IMR-90 (cell line): Measurements from ENCODE around the gene LETM1. TPM values are rescaled to one million over a fixed set of nuclear protein-coding genes. Genes with fewer than 3 reads are reported as not detected.

Source experiments
- ATAC-seq: fragments of 200-7000 bp; cut with Tn5 transposase; 2 replicates; pipeline ENCODE4 v1.9.1; 2020; ENCODE audit warnings: low read depth, mild to moderate bottlenecking, moderate library complexity
- BruUV-seq: library from RNA; stranded (reverse); fragments of 400-500 nt; replicated peaks from 2 replicates; lab custom pipeline; 2021; lab: Mats Ljungman, UMichigan
- CTCF ChIA-PET: fragments of 300-600 bp; formaldehyde crosslinking; extraction: SDS; loops from one replicate; lab custom pipeline; 2021; ENCODE audit warnings: antibody characterized with exemption; lab: Yijun Ruan, JAX
- POLR2A ChIA-PET: fragments of 300-600 bp; sonication (Branson Sonifier 250); formaldehyde crosslinking; loops from one replicate; lab custom pipeline; 2022; ENCODE audit warnings: antibody characterized with exemption; ENCODE audit not compliant: unreplicated experiment; lab: Charles Lee
- DNase-seq: peaks from one replicate; pipeline ENCODE4 v3.0.0; 2013
- H2AFZ ChIP-seq: replicated peaks from 2 replicates; pipeline ENCODE3; 2013; ENCODE audit warnings: low read length, mild to moderate bottlenecking; ENCODE audit not compliant: poor library complexity
- H2AK5ac ChIP-seq: 2 replicates; pipeline ENCODE4 v1.6.1; 2013; ENCODE audit warnings: low read depth, low read length, inconsistent platforms
- H2AK9ac ChIP-seq: replicated peaks from 2 replicates; pipeline ENCODE3; 2013; ENCODE audit warnings: mild to moderate bottlenecking, low read depth, low read length, moderate library complexity; ENCODE audit not compliant: poor library complexity
- H2BK120ac ChIP-seq: 2 replicates; pipeline ENCODE4 v1.6.1; 2013; ENCODE audit warnings: low read depth, low read length, inconsistent platforms
- H2BK15ac ChIP-seq: 3 replicates; pipeline ENCODE4 v1.6.1; 2013; ENCODE audit warnings: low read depth, low read length, inconsistent platforms
- H2BK20ac ChIP-seq: 2 replicates; pipeline ENCODE4 v1.6.1; 2013; ENCODE audit warnings: low read depth, mild to moderate bottlenecking, inconsistent platforms, low read length, moderate library complexity
- H2BK5ac ChIP-seq: 2 replicates; pipeline ENCODE4 v1.6.1; 2013; ENCODE audit warnings: mild to moderate bottlenecking, low read depth, low read length, inconsistent platforms; ENCODE audit not compliant: poor library complexity, severe bottlenecking
- H3K14ac ChIP-seq: replicated peaks from 2 replicates; pipeline ENCODE4 v1.6.1; 2013; ENCODE audit warnings: low read depth, low read length, inconsistent platforms
- H3K18ac ChIP-seq: 2 replicates; pipeline ENCODE4 v1.6.1; 2013; ENCODE audit warnings: low read depth, low read length, control low read depth
- H3K23ac ChIP-seq: 2 replicates; pipeline ENCODE4 v1.6.1; 2013; ENCODE audit warnings: low read depth, low read length, inconsistent platforms
- H3K27ac ChIP-seq: 2 replicates; pipeline ENCODE4 v1.5.1; 2013; ENCODE audit warnings: mild to moderate bottlenecking, control low read depth, low read length; ENCODE audit not compliant: insufficient read depth
- H3K27me3 ChIP-seq: 2 replicates; pipeline ENCODE4 v1.6.1; 2013; ENCODE audit warnings: low read length; ENCODE audit not compliant: control insufficient read depth, insufficient read depth
- H3K36me3 ChIP-seq: 2 replicates; pipeline ENCODE4 v1.6.1; 2013; ENCODE audit warnings: low read length, mixed read lengths; ENCODE audit not compliant: control insufficient read depth, insufficient read depth
- H3K4ac ChIP-seq: 2 replicates; pipeline ENCODE4 v1.6.1; 2013; ENCODE audit warnings: low read depth, low read length, inconsistent platforms
- H3K4me1 ChIP-seq: 2 replicates; pipeline ENCODE4 v1.6.1; 2013; ENCODE audit warnings: low read length, mixed read lengths; ENCODE audit not compliant: control insufficient read depth, insufficient read depth
- H3K4me2 ChIP-seq: 2 replicates; pipeline ENCODE4 v1.6.1; 2013; ENCODE audit warnings: low read depth, mild to moderate bottlenecking, control low read depth, low read length, moderate library complexity
- H3K4me3 ChIP-seq: 2 replicates; pipeline ENCODE4 v1.5.1; 2013; ENCODE audit warnings: low read depth, mild to moderate bottlenecking, control low read depth, low read length, moderate library complexity; ENCODE audit not compliant: insufficient read depth
- H3K56ac ChIP-seq: 2 replicates; pipeline ENCODE4 v1.6.1; 2013; ENCODE audit warnings: low read length, inconsistent platforms; ENCODE audit not compliant: insufficient read depth; ENCODE audit errors: extremely low read depth
- H3K79me1 ChIP-seq, 2 experiments: 2 replicates each; pipeline ENCODE4 v1.6.1; 2013; ENCODE audit warnings: low read length in 2 of 2, inconsistent platforms in 1 of 2, low read depth in 1 of 2
- H3K9ac ChIP-seq: 2 replicates; pipeline ENCODE4 v1.6.1; 2013; ENCODE audit warnings: low read depth, low read length, control low read depth
- H3K9me1 ChIP-seq: 2 replicates; pipeline ENCODE4 v1.6.1; 2013; ENCODE audit warnings: low read length, inconsistent platforms; ENCODE audit not compliant: insufficient read depth
- H3K9me3 ChIP-seq: 2 replicates; pipeline ENCODE4 v1.6.1; 2013; ENCODE audit warnings: low read length; ENCODE audit not compliant: control insufficient read depth, insufficient read depth
- H4K20me1 ChIP-seq: 2 replicates; pipeline ENCODE4 v1.6.1; 2013; ENCODE audit warnings: low read length, inconsistent platforms; ENCODE audit not compliant: insufficient read depth
- H4K5ac ChIP-seq: 2 replicates; pipeline ENCODE4 v1.6.1; 2013; ENCODE audit warnings: mild to moderate bottlenecking, low read depth, low read length, control low read depth
- H4K8ac ChIP-seq, 2 experiments: 2 replicates each; pipeline ENCODE4 v1.6.1; 2013; ENCODE audit warnings: low read depth in 2 of 2, low read length in 2 of 2, control low read depth in 1 of 2, inconsistent platforms in 1 of 2
- H4K91ac ChIP-seq: 2 replicates; pipeline ENCODE4 v1.6.1; 2013; ENCODE audit warnings: low read depth, low read length, inconsistent platforms; ENCODE audit not compliant: insufficient read depth
- FOS ChIP-seq: fragments of 150-350 bp; IDR thresholded peaks from 2 replicates; pipeline ENCODE4 v1.6.1; 2016; ENCODE audit warnings: low read depth, low read length
- POLR2A ChIP-seq: IDR thresholded peaks from 2 replicates; pipeline ENCODE4 v1.6.1; 2012; ENCODE audit warnings: mild to moderate bottlenecking, low read depth, low read length
- WGBS, 2 experiments: methylation state at CpG; one replicate each; pipeline versions ENCODE4 v1.1.5 to v1.1.7; 2013; ENCODE audit warnings: missing lambda C conversion rate in 2 of 2; ENCODE audit not compliant: insufficient read length in 1 of 2; ENCODE audit errors: extremely low coverage in 2 of 2; 5-methylcytosine and 5-hydroxymethylcytosine counted together
- dilution Hi-C: fragments of 300-500 bp; cut with HindIII; formaldehyde crosslinking; loops from one replicate; pipeline ENCODE4 v1.14.3; 2018; ENCODE audit warnings: low sequenced_read_pairs; ENCODE audit not compliant: unreplicated experiment
- in situ Hi-C: fragments of 300-500 bp; cut with MboI; formaldehyde crosslinking; loops from 3 replicates; pipeline ENCODE4 v1.14.3; 2019; ENCODE audit warnings: low sequenced_read_pairs, inconsistent platforms, mixed read lengths
- intact Hi-C: fragments of 100-400 bp; cut with micrococcal nuclease; formaldehyde crosslinking; loops from 2 replicates; pipeline ENCODE4 v1.10.0; 2022
- polyA plus RNA-seq, 3 experiments: library from polyadenylated mRNA; depleted of rRNA; stranded (reverse); fragments of >200 nt; gene quantifications; 2 replicates each; pipeline ENCODE4 v1.2.3, GENCODE V29; 2012; ENCODE audit warnings: low replicate concordance in 1 of 3
- total RNA-seq: library from RNA; depleted of rRNA; stranded (reverse); fragments of >200 nt; gene quantifications from 2 replicates; pipeline ENCODE4 v1.2.3, GENCODE V29; 2012
- TF ChIP-seq, protein P1 (sequence below): fragments of 150-350 bp; IDR thresholded peaks from 2 replicates; pipeline ENCODE4 v1.6.1; 2016; ENCODE audit warnings: low read depth, mild to moderate bottlenecking, low read length, moderate library complexity, borderline replicate concordance

LETM1 gene
- total and polyA plus RNA-seq, 2 of the 4 experiments (the other 2 are of a cell fraction): 25.0 to 49.3 TPM

DNA sequence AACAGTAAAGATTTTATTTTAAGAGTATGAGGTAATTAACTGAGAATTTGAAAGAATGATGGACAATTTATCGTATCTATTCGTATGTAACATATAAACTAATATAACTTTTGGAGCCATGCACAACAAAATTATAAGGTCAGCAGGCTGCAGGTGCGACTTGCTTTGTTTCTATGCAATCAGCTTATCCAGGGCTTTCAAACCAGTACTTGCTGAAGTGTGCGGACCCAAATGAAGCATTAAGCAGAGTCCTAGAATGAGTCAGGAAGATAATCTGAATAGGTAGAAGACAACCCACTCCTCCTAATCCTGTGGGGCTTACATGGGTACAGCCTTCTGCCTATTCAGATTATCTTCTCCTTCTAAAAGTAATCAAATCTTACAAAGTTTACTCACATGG lies 17.3 kb upstream of the LETM1 start:
- Histone ChIP-seq H3K14ac (peak overlapping the region; percentile 46; the same call in 1 of the 2 replicates), H3K27ac (peak overlapping the region; percentile 36; the same call in 1 of the 2 replicates), H4K5ac (peak overlapping the region; percentile 38; the same call in 1 of the 2 replicates), H3K9me3 (no peaks in the 10 kb centered on the region), H3K36me3 (no peaks in the 10 kb centered on the region), H2BK20ac (peak overlapping the region; percentile 40; the same call in 1 of the 2 replicates), H2AK9ac (no peak overlapping the region), H3K27me3 (no peaks in the 10 kb centered on the region), H3K9ac (peak overlapping the region; percentile 91; the same call in 1 of the 2 replicates), H3K18ac (peak overlapping the region; percentile 50; the same call in 1 of the 2 replicates), H2BK15ac (peak overlapping the region; percentile 28; the same call in 1 of the 3 replicates), H3K4ac (peak overlapping the region; percentile 68), H3K4me3 (peak overlapping the region; percentile 96; the same call in 1 of the 2 replicates), H4K20me1 (peaks cover 33% of the 10 kb centered on the region), H2BK5ac (peak overlapping the region; percentile 93), H2BK120ac (peak overlapping the region; percentile 65; the same call in 1 of the 2 replicates), H3K79me1 (peaks cover 2 to 30% of the 10 kb centered on the region in 2 experiments; a peak in 2 of 4 replicates), H3K4me1 (peaks cover 19% of the 10 kb centered on the region), H4K8ac (peak overlapping the region in 1 of 2 experiments; percentile 69; a peak in 2 of 4 replicates), H3K9me1 (peaks cover 16% of the 10 kb centered on the region), H3K23ac (peak overlapping the region; percentile 53; the same call in 1 of the 2 replicates), H2AK5ac (peak overlapping the region; percentile 38; the same call in 1 of the 2 replicates), H4K91ac (peak overlapping the region; percentile 59), H3K4me2 (peak overlapping the region; percentile 93), H2AFZ (no peak overlapping the region), H3K56ac (peak overlapping the region; percentile 74)
- dilution Hi-C loops: no loop called here
- in situ Hi-C loops: no loop called here
- no peak for DNase-seq
- WGBS, 2 experiments: no CpG with 5 or more reads among the region's 4 CpGs
- no peak for ATAC-seq
- intact Hi-C loops: loop anchor here (2.0 kb wide), 1 partner anchor 26 kb away; no protein-coding TSS in a partner anchor
- TF ChIP-seq, protein P1, sequence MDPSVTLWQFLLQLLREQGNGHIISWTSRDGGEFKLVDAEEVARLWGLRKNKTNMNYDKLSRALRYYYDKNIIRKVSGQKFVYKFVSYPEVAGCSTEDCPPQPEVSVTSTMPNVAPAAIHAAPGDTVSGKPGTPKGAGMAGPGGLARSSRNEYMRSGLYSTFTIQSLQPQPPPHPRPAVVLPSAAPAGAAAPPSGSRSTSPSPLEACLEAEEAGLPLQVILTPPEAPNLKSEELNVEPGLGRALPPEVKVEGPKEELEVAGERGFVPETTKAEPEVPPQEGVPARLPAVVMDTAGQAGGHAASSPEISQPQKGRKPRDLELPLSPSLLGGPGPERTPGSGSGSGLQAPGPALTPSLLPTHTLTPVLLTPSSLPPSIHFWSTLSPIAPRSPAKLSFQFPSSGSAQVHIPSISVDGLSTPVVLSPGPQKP: no peak
- TF ChIP-seq POLR2A: no peak
- TF ChIP-seq FOS: no peak
- no TSS peak for BruUV-seq
- CTCF ChIA-PET: interaction anchor here (0.8 kb wide), 1 partner anchor 16 kb away, joined by 3 read pairs; no protein-coding TSS in a partner anchor
- POLR2A ChIA-PET: no interaction called here
